Endothelial cell of umbilical vein (primary cell): Measurements from ENCODE around the gene ZC3H12C.

Source experiments
- CTCF ChIP-seq, 2 donors: IDR thresholded peaks; 1 replicate in 1 of 2; 2 replicates in 1 of 2; pipeline ENCODE4 v1.5.1; 2011; ENCODE audit warnings: low read length in 2 of 2, mild to moderate bottlenecking in 2 of 2, moderate library complexity in 2 of 2, control low read depth in 1 of 2, inconsistent platforms in 1 of 2, low read depth in 1 of 2; ENCODE audit not compliant: insufficient read depth in 1 of 2; ENCODE audit errors: extremely low read depth in 1 of 2
- EZH2 ChIP-seq: IDR thresholded peaks from 2 replicates; pipeline ENCODE4 v1.6.1; 2012; ENCODE audit warnings: borderline replicate concordance, low read depth, mild to moderate bottlenecking, moderate library complexity, low read length, inconsistent platforms; ENCODE audit not compliant: severe bottlenecking
- MAX ChIP-seq: IDR thresholded peaks from 2 replicates; pipeline ENCODE4 v1.6.1; 2011; ENCODE audit not compliant: insufficient read depth, insufficient read length
- MYC ChIP-seq: IDR thresholded peaks from one replicate; pipeline ENCODE4 v1.6.1; 2011; ENCODE audit warnings: mild to moderate bottlenecking, low read depth, low read length
- POLR2A ChIP-seq: IDR thresholded peaks from 2 replicates; pipeline ENCODE4 v1.6.1; 2012; ENCODE audit warnings: low read depth, mild to moderate bottlenecking, control low read depth, low read length
- POLR2AphosphoS5 ChIP-seq: IDR thresholded peaks from 2 replicates; pipeline ENCODE4 v1.6.1; 2012; ENCODE audit warnings: low read depth, mild to moderate bottlenecking, control low read depth, low read length, moderate library complexity; ENCODE audit not compliant: insufficient read depth

- no peak for TF ChIP-seq EZH2
- TF ChIP-seq CTCF (IDR thresholded peaks at IDR 0.05; ENCODE audit: extremely low read depth in 1 of 2, insufficient read depth in 1 of 2, low read depth in 1 of 2, low read length in 2 of 2) = no peak
- no peak for TF ChIP-seq POLR2A
- no peak for TF ChIP-seq POLR2AphosphoS5
- no peak for TF ChIP-seq MAX
- TF ChIP-seq MYC = no peak
These were observed 20.3 kb upstream of the ZC3H12C start for GRCh38 chr11:110072930-110073329.
